ENCODE data around the gene SLC25A20. TPM values are rescaled to one million over a fixed set of nuclear protein-coding genes. Genes with fewer than 3 reads are reported as not detected.
"Not testable (repeated sequence)": the region's sequence is repeated elsewhere in the genome, so short reads cannot be mapped to it uniquely, and the experiment has no call there.

SLC25A20 gene
- polyA plus RNA-seq, 4 donors, result 7.1 to 19.1 (median 17.2) TPM

- peak; percentile 76 to 82 (median 80) for DNase-seq (ENCODE audit: low read depth in 4 of 4, low spot score in 3 of 4)
Observed at GRCh38 chr3:48847504-48848423, 50.9 kb downstream of the SLC25A20 start, which contains the start of gene PRKAR2A. Gene PRKAR2A, minus strand, starts transcription at chr3:48847874. Its CDS starts 278 bp downstream, at chr3:48847596.

- peak in 2 of 4 donors; percentile 25 to 41 for DNase-seq (ENCODE audit: low read depth in 4 of 4, low spot score in 3 of 4)
Observed at GRCh38 chr3:48847053-48847503, 51.6 kb downstream of the SLC25A20 start.

GRCh38 chr3:48845170-48845569 is 53.5 kb downstream of the SLC25A20 start:
- DNase-seq (ENCODE audit: low read depth in 4 of 4, low spot score in 3 of 4), result no peak

GRCh38 chr3:48837163-48837562 is 61.5 kb downstream of the SLC25A20 start:
- no peak for DNase-seq (ENCODE audit: low read depth in 4 of 4, low spot score in 3 of 4)

- DNase-seq (ENCODE audit: low read depth in 4 of 4, low spot score in 3 of 4), result no peak
Observed at GRCh38 chr3:48835650-48836366, 62.9 kb downstream of the SLC25A20 start.

GRCh38 chr3:48832684-48833083 is 66.0 kb downstream of the SLC25A20 start:
- no peak for DNase-seq (ENCODE audit: low read depth in 4 of 4, low spot score in 3 of 4)

GRCh38 chr3:48830715-48831114 is 68.0 kb downstream of the SLC25A20 start:
- DNase-seq (ENCODE audit: low read depth in 4 of 4, low spot score in 3 of 4), result no peak

- not testable (repeated sequence) for DNase-seq (ENCODE audit: low read depth in 4 of 4, low spot score in 3 of 4)
Observed at GRCh38 chr3:48829525-48829924, 69.2 kb downstream of the SLC25A20 start.

- DNase-seq (ENCODE audit: low read depth in 4 of 4, low spot score in 3 of 4), result not testable (repeated sequence)
Observed at GRCh38 chr3:48827874-48828273, 70.8 kb downstream of the SLC25A20 start.

- no peak for DNase-seq (ENCODE audit: low read depth in 4 of 4, low spot score in 3 of 4)
Observed at GRCh38 chr3:48826451-48826850, 72.2 kb downstream of the SLC25A20 start.

GRCh38 chr3:48820612-48821324 is 77.9 kb downstream of the SLC25A20 start:
- DNase-seq (ENCODE audit: low read depth in 4 of 4, low spot score in 3 of 4), result no peak

- DNase-seq (ENCODE audit: low read depth in 4 of 4, low spot score in 3 of 4), result no peak
Observed at GRCh38 chr3:48819234-48820221, 79.2 kb downstream of the SLC25A20 start.

- DNase-seq (ENCODE audit: low read depth in 4 of 4, low spot score in 3 of 4), result no peak
Observed at GRCh38 chr3:48811524-48811923, 87.2 kb downstream of the SLC25A20 start.

Other genes starting within 250 kb of the SLC25A20 start
- gene CELSR3, start 236.0 kb downstream of the SLC25A20 start, polyA plus RNA-seq (ENCODE audit: insufficient read length in 4 of 4), result 1 to 10 TPM in 3 of 4 donors, under 1 TPM in 1; 0.67 to 1.3 (median 1.2) TPM
- 10 to 100 TPM; 12.0 to 23.1 (median 17.5) TPM for gene NCKIPSD, start 213.0 kb downstream of the SLC25A20 start, polyA plus RNA-seq (ENCODE audit: insufficient read length in 4 of 4)
- gene IP6K2, start 181.7 kb downstream of the SLC25A20 start, polyA plus RNA-seq (ENCODE audit: insufficient read length in 4 of 4), result 100 to 1,000 TPM; 159 to 304 (median 204) TPM
- 10 to 100 TPM; 31.6 to 50.0 (median 40.4) TPM for gene PRKAR2A, start 51.0 kb downstream of the SLC25A20 start, polyA plus RNA-seq (ENCODE audit: insufficient read length in 4 of 4)
- gene ARIH2, start 20.0 kb upstream of the SLC25A20 start, polyA plus RNA-seq (ENCODE audit: insufficient read length in 4 of 4), result 10 to 100 TPM; 60.2 to 92.9 (median 74.9) TPM
- 10 to 100 TPM; 23.5 to 57.6 (median 37.8) TPM for gene P4HTM, start 91.4 kb upstream of the SLC25A20 start, polyA plus RNA-seq (ENCODE audit: insufficient read length in 4 of 4)
- 100 to 1,000 TPM; 152 to 225 (median 187) TPM for gene WDR6, start 108.5 kb upstream of the SLC25A20 start, polyA plus RNA-seq (ENCODE audit: insufficient read length in 4 of 4)
- gene DALRD3, start 119.7 kb upstream of the SLC25A20 start, polyA plus RNA-seq (ENCODE audit: insufficient read length in 4 of 4), result 10 to 100 TPM; 43.4 to 73.0 (median 69.1) TPM
- gene NDUFAF3, start 123.2 kb upstream of the SLC25A20 start, polyA plus RNA-seq (ENCODE audit: insufficient read length in 4 of 4), result 10 to 100 TPM; 57.2 to 81.6 (median 64.2) TPM
- gene IMPDH2, start 130.5 kb upstream of the SLC25A20 start, polyA plus RNA-seq (ENCODE audit: insufficient read length in 4 of 4), result 100 to 1,000 TPM; 196 to 228 (median 222) TPM
- 10 to 100 TPM; 68.9 to 85.1 (median 82.4) TPM for gene QRICH1, start 195.2 kb upstream of the SLC25A20 start, polyA plus RNA-seq (ENCODE audit: insufficient read length in 4 of 4)
- 100 to 1,000 TPM; 209 to 332 (median 291) TPM for gene QARS1, start 205.9 kb upstream of the SLC25A20 start, polyA plus RNA-seq (ENCODE audit: insufficient read length in 4 of 4)
- 10 to 100 TPM; 41.8 to 63.2 (median 56.5) TPM for gene USP19, start 221.9 kb upstream of the SLC25A20 start, polyA plus RNA-seq (ENCODE audit: insufficient read length in 4 of 4)
- 100 to 1,000 TPM; 365 to 447 (median 387) TPM for gene LAMB2, start 234.2 kb upstream of the SLC25A20 start, polyA plus RNA-seq (ENCODE audit: insufficient read length in 4 of 4)